Hematopoietic multipotent progenitor cell treated with erythropoietin and hydrocortisone succinate and interleukin-3 and kit ligand, for 8 days (in vitro differentiated cells): ENCODE results near the gene KDM3B.
"Not testable (repeated sequence)": the region's sequence is repeated elsewhere in the genome, so short reads cannot be mapped to it uniquely, and the experiment has no call there.

Source experiments
- DNase-seq: peaks from one replicate; pipeline ENCODE4 v3.0.0-alpha.2; 2015

Gene KDM3B, protein sequence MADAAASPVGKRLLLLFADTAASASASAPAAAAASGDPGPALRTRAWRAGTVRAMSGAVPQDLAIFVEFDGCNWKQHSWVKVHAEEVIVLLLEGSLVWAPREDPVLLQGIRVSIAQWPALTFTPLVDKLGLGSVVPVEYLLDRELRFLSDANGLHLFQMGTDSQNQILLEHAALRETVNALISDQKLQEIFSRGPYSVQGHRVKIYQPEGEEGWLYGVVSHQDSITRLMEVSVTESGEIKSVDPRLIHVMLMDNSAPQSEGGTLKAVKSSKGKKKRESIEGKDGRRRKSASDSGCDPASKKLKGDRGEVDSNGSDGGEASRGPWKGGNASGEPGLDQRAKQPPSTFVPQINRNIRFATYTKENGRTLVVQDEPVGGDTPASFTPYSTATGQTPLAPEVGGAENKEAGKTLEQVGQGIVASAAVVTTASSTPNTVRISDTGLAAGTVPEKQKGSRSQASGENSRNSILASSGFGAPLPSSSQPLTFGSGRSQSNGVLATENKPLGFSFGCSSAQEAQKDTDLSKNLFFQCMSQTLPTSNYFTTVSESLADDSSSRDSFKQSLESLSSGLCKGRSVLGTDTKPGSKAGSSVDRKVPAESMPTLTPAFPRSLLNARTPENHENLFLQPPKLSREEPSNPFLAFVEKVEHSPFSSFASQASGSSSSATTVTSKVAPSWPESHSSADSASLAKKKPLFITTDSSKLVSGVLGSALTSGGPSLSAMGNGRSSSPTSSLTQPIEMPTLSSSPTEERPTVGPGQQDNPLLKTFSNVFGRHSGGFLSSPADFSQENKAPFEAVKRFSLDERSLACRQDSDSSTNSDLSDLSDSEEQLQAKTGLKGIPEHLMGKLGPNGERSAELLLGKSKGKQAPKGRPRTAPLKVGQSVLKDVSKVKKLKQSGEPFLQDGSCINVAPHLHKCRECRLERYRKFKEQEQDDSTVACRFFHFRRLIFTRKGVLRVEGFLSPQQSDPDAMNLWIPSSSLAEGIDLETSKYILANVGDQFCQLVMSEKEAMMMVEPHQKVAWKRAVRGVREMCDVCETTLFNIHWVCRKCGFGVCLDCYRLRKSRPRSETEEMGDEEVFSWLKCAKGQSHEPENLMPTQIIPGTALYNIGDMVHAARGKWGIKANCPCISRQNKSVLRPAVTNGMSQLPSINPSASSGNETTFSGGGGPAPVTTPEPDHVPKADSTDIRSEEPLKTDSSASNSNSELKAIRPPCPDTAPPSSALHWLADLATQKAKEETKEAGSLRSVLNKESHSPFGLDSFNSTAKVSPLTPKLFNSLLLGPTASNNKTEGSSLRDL (N-terminal part only)

GRCh38 chr5:138352071-138352721 lies at the start of gene KDM3B:
KDM3B (plus strand) TSS chr5:138352685; CDS start chr5:138352796, 111 bp downstream.
- peak; percentile 89 for DNase-seq

- DNase-seq, result no peak
Measured at GRCh38 chr5:138303372-138303771, 49.1 kb upstream of the KDM3B start.

DNA sequence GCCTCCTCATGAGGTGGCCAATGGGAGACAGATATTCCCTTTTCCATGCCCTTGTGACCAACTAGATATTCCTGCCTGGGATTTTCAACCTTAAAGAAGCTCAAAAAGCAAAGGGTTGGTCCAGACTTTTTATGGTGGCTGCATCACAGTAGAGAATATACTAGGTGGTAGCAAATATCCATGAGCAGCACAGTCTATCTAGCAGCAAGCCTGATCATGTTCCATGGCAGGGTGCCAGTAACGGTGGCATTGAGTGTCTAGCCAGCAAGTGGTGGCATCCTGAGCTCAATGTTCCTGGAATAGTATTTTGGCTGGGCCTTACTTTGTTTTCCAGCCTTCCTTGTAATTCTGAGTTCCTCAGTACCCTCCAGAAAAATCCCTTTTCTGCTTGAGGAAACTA lies 46.7 kb upstream of the KDM3B start:
- DNase-seq, result peak; percentile 95

DNA sequence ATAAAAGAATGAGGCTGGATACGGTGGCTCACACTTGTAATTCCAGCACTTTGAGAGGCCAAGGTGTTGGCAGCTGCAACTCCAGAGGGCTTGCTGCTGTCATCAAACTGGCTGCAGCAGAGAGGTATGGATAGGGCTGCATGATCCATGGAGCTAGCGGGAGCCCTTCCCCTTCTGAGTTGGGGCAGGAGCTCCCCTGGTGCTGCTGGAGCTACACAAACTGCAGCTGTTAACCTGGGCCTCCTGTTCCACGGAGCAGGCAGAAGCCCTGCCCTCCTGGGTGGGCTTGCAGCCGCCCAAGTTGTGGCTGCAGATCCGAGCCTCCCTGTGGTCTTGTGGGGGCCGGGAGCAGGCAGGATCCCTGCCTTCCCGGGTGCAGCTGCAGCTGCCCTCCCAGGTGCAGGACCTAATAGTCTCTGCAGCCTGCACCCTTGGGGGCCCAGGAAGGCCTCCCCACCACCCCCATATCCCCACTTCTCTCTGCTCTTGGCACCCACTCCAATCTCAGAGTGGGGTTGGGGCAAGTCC lies 36.7 kb upstream of the KDM3B start:
- DNase-seq, result no peak

DNA sequence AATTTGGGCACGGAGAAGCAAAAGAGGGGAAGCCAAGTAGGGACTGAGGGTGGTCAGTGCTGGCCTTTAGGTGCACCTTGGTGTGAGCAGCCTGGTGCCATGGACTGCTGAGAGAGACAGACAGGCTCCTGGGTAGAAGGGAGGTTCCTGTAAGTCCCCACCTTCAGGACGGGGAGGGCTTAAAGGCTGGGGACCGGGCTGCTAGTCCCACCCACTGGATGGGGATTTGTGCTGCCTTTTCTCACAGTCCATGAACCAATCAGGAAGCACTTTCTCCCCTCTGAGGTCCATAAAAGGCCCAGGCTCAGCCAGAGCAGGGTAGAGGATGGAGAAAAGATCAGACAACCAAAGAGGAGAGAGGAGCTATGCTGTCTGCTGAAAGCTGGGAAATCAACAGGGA lies 36.1 kb upstream of the KDM3B start:
- no peak for DNase-seq

DNA sequence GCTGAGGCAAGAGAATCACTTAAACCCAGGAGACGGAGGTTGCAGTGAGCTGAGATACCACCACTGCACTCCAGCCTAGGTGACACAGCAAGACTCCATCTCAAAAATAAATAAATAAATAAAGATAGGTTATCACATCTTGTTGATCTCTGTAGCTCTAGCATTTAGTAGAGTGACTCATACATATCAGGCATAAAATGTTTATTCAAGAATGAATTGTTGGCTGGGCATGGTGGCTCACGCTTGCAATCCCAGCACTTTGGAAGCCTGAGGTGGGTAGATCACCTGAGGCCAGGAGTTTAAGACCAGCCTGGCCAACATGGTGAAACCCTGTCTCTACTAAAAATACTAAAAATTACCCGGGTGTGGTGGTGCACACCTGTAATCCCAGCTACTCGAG lies 34.3 kb upstream of the KDM3B start:
- DNase-seq, result not testable (repeated sequence)

DNA sequence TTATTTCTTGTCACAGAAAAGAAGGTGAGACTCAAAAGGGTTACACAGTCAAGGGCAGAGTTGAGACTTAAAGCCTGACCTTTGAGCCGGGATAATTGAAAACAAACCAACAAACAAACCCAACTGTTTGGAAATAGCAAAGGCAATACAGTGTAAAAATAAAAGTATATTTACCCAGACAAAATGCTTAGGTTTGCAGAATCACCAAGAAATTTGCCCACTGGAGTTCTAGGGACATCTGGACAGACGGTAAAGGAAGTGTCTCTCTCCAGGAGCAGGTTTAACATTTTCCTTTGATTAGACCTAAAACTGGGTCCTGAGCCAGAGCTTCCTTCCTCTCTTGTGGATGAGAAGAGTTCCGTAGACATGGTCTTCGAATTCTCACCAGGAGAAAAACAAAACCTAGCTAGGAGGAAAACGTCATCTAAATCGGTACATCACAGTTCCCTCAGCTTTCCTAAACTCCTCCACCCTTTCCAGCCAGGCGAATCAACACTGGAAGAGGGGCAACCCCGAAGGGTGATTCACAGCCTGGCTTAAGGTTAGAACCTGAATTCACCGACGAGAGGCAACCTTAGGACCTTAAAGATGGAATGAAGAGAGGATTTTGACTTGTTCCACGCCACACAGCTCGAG lies 21.6 kb upstream of the KDM3B start:
- DNase-seq, result no peak

- DNase-seq, result peak; percentile 99
Measured at GRCh38 chr5:138331449-138332368, 20.8 kb upstream of the KDM3B start, which contains the start of gene CDC25C. CDC25C (minus strand) TSS chr5:138331804; CDS start chr5:138331180, 624 bp downstream.

GRCh38 chr5:138334867-138335447 lies 17.5 kb upstream of the KDM3B start:
- DNase-seq, result no peak

DNA sequence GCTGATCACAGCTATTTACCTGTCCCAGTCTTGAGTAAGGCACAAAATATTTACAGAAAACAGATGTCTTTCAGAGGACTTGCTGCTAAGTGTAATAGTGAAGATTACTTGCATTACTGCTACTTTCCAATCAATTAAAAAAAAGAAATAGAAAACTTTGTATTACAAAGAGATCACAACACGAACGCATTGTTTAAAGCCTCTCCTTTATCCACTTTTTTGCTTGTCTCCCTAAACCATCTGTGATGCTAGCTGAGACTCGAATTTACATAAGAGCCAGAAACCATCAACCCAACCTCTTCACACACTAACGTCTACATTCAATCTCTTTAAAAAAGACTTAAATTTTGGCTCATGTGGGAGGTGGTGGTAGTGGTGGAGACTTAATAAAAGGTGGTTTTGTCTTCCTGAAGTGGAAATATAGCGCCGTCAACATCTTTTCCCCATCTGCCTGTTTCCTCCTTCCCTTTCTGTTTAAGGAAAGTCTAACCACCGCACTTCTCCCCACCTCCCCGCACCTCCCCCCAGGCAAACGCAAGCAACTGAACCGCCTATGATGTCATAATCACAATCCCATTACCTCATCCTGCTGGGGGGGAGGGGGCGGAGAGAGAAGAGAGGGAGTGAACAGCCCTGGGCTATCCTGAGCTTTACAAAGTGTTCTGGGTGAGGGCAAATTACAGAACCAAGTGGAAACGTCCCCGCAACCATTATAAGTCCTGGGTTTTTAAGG lies 15.4 kb upstream of the KDM3B start:
- DNase-seq, result no peak

GRCh38 chr5:138337685-138338410 lies 14.6 kb upstream of the KDM3B start, which contains the start of gene FAM53C:
FAM53C (plus strand) TSS chr5:138338266; CDS start chr5:138341336, 3,070 bp downstream.
- peak; percentile 92 for DNase-seq

GRCh38 chr5:138338411-138339090 lies 13.9 kb upstream of the KDM3B start:
- DNase-seq, result no peak

DNA sequence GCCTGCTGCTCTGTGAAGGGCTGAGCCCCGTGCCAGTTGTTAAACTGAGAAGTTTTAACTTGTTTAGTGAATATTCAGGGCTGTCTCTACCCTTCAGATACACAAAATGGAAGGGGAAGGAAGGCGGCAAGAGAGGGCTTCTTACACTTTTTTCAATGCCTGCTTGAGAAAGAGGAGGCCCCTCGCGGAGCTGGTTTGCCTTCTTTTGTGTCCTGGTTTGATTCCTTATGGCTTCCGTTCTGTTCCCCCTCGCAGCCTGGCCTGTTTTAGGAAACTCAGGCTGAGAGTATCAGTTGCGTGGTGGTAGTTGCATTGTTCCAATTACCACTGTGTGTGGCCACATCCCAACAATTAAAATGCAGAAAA lies 13.4 kb upstream of the KDM3B start:
- DNase-seq, result peak; percentile 22

DNA sequence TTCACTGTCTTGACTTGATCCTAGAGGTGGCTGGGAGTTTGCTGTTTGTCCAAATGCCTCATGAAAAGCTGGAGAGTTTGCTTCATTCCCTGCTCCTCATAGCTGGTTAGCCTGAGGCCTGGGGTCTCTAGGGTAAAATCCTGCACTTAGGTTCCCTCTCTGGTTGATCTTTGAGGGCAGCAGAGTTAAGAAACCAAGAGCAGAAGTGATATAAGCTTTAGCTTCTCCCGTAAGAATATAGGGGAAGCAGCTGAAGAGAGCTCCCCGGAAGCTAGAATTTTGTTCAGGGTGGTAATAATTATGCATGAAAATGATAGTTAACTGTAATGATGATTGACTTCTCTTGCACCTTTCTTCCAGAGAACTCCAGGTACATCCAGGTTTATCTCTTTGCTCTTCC lies 13.0 kb upstream of the KDM3B start:
- no peak for DNase-seq

GRCh38 chr5:138340008-138340407 lies 12.5 kb upstream of the KDM3B start:
- no peak for DNase-seq

GRCh38 chr5:138344887-138345622 lies 7.4 kb upstream of the KDM3B start:
- no peak for DNase-seq

- no peak for DNase-seq
Measured at GRCh38 chr5:138346889-138347288, 5.6 kb upstream of the KDM3B start.
